ENCODE data around the gene PMM2.

DNA sequence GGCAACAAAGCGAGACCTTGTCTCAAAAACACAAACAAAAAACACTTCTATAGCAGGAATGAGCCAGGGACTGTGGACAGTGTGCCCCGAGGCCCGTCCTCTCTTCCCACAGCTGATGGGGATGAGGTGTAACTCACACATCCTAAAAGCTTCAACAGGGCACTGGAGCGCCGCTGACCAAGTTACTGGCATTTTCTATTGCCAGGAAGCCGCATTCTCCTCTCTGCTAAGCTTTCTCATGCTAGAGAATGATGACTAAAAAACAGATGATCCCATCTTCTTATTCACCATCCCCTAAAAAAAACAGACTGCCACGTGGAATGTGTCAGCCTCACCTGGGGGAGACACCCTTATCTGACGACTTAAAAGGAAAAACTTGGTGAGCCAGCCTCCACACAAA lies 54.9 kb downstream of the PMM2 start:
- TF ChIP-seq TAF1 (IDR thresholded peaks at IDR 0.05; ENCODE audit: borderline replicate concordance, insufficient read depth, low read length) = no peak
- TF ChIP-seq, protein P1, sequence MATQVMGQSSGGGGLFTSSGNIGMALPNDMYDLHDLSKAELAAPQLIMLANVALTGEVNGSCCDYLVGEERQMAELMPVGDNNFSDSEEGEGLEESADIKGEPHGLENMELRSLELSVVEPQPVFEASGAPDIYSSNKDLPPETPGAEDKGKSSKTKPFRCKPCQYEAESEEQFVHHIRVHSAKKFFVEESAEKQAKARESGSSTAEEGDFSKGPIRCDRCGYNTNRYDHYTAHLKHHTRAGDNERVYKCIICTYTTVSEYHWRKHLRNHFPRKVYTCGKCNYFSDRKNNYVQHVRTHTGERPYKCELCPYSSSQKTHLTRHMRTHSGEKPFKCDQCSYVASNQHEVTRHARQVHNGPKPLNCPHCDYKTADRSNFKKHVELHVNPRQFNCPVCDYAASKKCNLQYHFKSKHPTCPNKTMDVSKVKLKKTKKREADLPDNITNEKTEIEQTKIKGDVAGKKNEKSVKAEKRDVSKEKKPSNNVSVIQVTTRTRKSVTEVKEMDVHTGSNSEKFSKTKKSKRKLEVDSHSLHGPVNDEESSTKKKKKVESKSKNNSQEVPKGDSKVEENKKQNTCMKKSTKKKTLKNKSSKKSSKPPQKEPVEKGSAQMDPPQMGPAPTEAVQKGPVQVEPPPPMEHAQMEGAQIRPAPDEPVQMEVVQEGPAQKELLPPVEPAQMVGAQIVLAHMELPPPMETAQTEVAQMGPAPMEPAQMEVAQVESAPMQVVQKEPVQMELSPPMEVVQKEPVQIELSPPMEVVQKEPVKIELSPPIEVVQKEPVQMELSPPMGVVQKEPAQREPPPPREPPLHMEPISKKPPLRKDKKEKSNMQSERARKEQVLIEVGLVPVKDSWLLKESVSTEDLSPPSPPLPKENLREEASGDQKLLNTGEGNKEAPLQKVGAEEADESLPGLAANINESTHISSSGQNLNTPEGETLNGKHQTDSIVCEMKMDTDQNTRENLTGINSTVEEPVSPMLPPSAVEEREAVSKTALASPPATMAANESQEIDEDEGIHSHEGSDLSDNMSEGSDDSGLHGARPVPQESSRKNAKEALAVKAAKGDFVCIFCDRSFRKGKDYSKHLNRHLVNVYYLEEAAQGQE (IDR thresholded peaks at IDR 0.05; ENCODE audit: insufficient read depth in 1 of 2, low read depth in 2 of 2, low read length in 2 of 2) = no peak
- TF ChIP-seq POLR2AphosphoS5 (IDR thresholded peaks at IDR 0.05; ENCODE audit: low read depth, low read length) = no peak

Data from PFSK-1 (cell line).